ENCODE measurements around the gene TUBB6.

GRCh38 chr18:12346240-12346565 lies 38.2 kb downstream of the TUBB6 start:
- TF ChIP-seq CTCF (conservative IDR thresholded peaks at IDR 0.05) (no peak), EZH2 (IDR thresholded peaks at IDR 0.05; ENCODE audit: low read depth) (no peak)
